ENCODE data around the gene NR1D1. TPM values are rescaled to one million over a fixed set of nuclear protein-coding genes. Genes with fewer than 3 reads are reported as not detected.

Gene NR1D1
- total RNA-seq, 2 experiments from 2014 or later, result 5.0 to 5.8 TPM

DNA sequence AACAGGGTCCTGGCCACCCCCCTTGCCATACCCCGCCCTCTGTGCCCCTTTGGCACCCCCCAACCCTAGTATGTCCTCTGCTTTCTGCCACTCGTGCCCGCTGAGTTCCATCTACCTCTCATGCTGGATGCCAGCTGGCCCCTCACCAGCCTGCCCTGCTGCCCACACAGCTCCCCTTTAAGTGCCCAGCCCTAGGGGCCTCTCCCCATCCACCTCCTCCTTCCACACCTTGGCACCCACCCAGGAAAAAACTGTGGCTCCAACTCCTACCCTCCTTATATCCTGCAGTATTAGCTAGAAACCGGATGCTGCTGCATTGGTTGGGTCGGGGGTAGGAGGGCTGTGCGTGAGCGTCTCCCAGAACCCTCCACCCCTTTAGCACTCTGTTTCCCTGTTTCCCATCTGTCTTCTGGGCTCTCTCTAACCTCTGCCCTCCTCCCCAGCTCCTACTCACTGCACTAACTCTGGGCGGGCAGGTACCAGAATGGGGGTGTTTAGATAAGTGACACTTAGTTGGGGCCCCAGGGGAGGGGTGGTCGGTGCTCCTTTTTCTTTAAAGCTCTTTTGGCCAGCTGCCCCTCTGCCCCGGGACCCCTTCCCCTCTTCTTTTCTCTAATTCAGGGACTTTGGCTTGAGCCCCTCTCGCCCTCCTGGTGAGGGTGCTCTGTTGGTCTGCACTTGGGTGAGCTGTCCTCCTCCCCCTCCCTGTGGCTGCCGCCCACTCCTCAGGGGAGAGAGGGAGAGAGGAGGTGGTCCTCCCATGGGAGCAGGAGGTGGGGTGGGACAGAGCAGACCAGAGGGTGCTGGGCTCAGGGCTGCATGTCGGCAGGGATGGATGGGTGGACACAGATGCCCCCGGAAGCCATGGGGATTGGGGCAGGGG lies 9.9 kb downstream of the NR1D1 start:
- Mint-ChIP-seq H3K4me3 (no peak overlapping the region), H3K27ac (no peak overlapping the region), H3K4me1 (peaks cover 14% of the 10 kb centered on the region), H3K36me3 (peaks cover 5% of the 10 kb centered on the region), H3K27me3 (no peaks in the 10 kb centered on the region), H3K9me3 (no peaks in the 10 kb centered on the region)
- POLR2A ChIA-PET, result no interaction called here
- ATAC-seq (ENCODE audit: low read depth) (no peak), DNase-seq (no peak)

- no peak for ATAC-seq (ENCODE audit: low read depth)
- Mint-ChIP-seq H3K4me1 (peaks cover 6% of the 10 kb centered on the region), H3K9me3 (no peaks in the 10 kb centered on the region), H3K27ac (peak overlapping the region; percentile 60), H3K36me3 (peaks cover 5% of the 10 kb centered on the region), H3K27me3 (no peaks in the 10 kb centered on the region), H3K4me3 (no peak overlapping the region)
- no peak for DNase-seq
- POLR2A ChIA-PET, result no interaction called here
Measured at GRCh38 chr17:40089077-40089895, 11.1 kb downstream of the NR1D1 start.

DNA sequence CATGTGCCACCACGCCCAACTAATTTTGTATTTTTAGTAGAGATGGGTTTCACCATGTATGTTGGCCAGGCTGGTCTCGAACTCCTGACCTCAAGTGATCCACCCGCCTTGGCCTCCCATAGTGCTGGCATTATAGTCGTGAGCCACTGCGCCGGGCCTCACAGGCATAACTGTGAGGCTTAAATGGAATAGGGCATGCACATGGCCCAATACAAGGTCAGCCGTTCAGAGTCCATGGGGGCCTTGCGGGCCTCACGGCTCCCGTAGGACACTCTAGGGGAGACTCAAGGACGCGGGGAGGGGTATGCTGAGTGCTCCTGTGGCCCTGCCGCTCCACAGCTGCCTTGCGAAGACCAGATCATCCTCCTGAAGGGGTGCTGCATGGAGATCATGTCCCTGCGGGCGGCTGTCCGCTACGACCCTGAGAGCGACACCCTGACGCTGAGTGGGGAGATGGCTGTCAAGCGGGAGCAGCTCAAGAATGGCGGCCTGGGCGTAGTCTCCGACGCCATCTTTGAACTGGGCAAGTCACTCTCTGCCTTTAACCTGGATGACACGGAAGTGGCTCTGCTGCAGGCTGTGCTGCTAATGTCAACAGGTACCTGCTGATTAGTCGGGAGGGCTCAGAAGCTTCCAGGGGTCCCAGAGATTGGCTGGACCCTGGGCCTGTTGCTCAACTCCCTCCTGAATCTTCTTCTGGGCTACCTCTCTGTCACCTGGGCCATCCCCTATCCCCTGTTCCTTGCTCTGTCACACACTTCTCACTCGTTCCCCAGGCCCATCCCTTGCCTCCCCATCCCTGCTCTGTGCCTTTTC lies 12.3 kb downstream of the NR1D1 start:
- Mint-ChIP-seq H3K9me3 (no peaks in the 10 kb centered on the region), H3K4me1 (peaks cover 5% of the 10 kb centered on the region), H3K4me3 (no peak overlapping the region), H3K27ac (peak overlapping the region; percentile 34), H3K36me3 (peaks cover 5% of the 10 kb centered on the region), H3K27me3 (no peaks in the 10 kb centered on the region)
- DNase-seq (no peak), ATAC-seq (ENCODE audit: low read depth) (no peak)
- POLR2A ChIA-PET, result no interaction called here

DNA sequence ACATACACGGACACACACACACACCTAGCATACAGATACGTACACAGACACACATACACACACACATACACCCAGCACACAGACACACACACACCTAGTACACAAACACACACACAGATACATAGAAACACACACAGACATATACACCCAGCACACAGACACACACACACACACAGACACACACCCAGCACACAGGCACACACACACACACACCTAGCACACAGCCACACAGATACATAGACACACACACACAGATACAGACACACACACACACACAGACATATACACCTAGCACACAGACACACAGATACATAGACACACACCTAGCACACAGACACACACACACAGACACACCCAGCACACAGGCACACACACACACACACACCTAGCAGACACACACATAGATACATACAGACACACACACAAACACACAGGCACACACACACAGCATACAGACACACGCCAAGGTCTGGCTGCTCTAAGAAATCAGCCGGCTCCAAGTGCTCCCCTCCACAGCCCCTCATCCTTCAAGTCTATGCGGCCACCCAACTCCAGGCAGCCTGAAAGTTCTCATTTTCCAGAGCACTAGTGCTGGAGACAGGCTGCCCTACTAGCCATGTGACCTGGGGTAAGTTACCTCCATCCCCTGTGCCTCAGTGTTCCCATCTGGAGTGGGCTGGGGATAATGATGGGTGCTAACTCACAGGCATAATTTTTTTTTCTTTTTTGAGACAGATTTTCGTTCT lies 13.2 kb downstream of the NR1D1 start:
- Mint-ChIP-seq H3K4me3 (no peak overlapping the region), H3K9me3 (no peaks in the 10 kb centered on the region), H3K4me1 (peaks cover 5% of the 10 kb centered on the region), H3K27me3 (no peaks in the 10 kb centered on the region), H3K36me3 (peaks cover 5% of the 10 kb centered on the region), H3K27ac (peak overlapping the region; percentile 55)
- no peak for ATAC-seq (ENCODE audit: low read depth)
- DNase-seq, result no peak
- POLR2A ChIA-PET, result interaction anchor here (1.1 kb wide), 1 partner anchor 12 kb away, joined by 3 read pairs; no protein-coding TSS in a partner anchor

DNA sequence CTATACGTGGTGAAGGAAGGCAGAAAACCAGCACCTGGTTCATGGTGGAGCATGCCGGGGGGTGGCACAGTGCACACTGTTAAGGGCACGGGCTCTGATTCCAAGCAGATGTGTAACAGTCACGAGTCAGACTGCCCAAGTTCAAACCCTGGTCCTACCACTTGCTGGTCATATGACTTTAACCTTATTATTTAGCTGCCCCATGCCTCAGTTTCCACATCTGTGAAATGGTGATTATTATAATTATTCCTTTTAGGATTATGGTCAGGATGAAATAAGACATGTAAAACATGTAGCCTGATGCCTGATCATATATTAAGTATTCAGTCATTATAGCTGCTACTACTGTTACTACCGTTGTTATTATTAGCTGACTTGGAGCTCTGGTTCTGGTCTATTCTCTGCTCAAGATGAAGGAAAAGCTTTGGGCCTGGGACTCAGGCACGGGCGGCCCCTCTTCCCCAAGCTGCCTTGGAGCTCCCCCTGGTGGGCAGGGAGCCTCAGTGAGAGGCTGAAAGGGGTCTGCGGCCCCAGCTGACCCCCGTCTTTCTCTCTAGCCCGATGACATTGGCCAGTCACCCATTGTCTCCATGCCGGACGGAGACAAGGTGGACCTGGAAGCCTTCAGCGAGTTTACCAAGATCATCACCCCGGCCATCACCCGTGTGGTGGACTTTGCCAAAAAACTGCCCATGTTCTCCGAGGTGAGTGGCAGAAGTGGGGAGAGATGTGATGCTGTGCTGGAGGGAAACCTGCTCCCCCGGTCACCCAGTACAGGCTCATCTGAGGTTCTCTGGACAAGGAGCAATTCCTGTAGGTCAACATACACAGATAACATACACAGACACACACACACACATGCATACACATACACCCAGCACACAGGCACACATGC lies 14.0 kb downstream of the NR1D1 start:
- POLR2A ChIA-PET, result interaction anchor here (1.1 kb wide), 1 partner anchor 11 kb away, joined by 3 read pairs; no protein-coding TSS in a partner anchor
- Mint-ChIP-seq H3K4me3 (no peak overlapping the region), H3K4me1 (peaks cover 5% of the 10 kb centered on the region), H3K27ac (no peak overlapping the region), H3K9me3 (no peaks in the 10 kb centered on the region), H3K36me3 (peaks cover 5% of the 10 kb centered on the region), H3K27me3 (no peaks in the 10 kb centered on the region)
- DNase-seq (peak; percentile 65), ATAC-seq (ENCODE audit: low read depth) (no peak)

DNA sequence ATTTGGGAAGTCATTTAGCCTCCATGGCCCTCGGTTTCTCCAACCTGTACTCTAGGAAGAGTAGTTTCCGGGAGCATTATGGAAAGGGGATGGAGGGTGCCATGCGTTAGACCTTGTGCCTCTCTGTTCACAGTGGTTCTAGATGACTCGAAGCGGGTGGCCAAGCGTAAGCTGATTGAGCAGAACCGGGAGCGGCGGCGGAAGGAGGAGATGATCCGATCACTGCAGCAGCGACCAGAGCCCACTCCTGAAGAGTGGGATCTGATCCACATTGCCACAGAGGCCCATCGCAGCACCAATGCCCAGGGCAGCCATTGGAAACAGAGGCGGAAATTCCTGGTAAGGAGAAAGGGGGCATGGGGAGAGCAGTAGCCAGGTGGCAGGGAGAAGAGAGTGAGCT lies 15.9 kb downstream of the NR1D1 start:
- no peak overlapping the region for H3K27ac Mint-ChIP-seq
- peaks cover 5% of the 10 kb centered on the region for H3K36me3 Mint-ChIP-seq
- H3K4me3 Mint-ChIP-seq, result no peak overlapping the region
- peaks cover 5% of the 10 kb centered on the region for H3K4me1 Mint-ChIP-seq
- no peaks in the 10 kb centered on the region for H3K27me3 Mint-ChIP-seq
- no peaks in the 10 kb centered on the region for H3K9me3 Mint-ChIP-seq
- POLR2A ChIA-PET, result no interaction called here
- no peak for ATAC-seq (ENCODE audit: low read depth)
- DNase-seq, result no peak

DNA sequence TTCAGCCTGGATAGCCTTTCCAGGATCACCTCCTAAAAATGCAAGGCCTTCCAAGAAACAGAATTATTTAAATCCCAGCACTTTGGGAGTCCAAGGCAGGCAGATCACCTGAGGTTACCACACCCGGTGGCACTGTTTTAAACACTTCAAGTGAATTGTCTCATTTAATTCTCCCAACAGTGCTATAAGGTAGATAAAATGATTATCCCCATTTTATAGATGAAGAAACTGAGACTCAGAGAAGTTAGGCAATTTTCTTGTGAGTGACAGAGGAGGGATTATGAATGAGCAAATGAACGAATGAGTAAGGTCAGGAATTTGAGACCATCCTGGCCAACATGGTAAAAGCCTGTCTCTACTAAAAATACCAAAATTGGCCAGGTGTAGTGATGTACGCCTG lies 20.8 kb downstream of the NR1D1 start:
- Mint-ChIP-seq H3K4me1 (peaks cover 12% of the 10 kb centered on the region), H3K36me3 (no peaks in the 10 kb centered on the region), H3K27me3 (no peaks in the 10 kb centered on the region), H3K4me3 (no peak overlapping the region), H3K9me3 (no peaks in the 10 kb centered on the region), H3K27ac (no peak overlapping the region)
- ATAC-seq (ENCODE audit: low read depth) (no peak), DNase-seq (no peak)
- POLR2A ChIA-PET, result no interaction called here

GRCh38 chr17:40076591-40076990 lies 23.8 kb downstream of the NR1D1 start:
- H3K4me3 Mint-ChIP-seq, result no peak overlapping the region
- H3K27me3 Mint-ChIP-seq, result no peaks in the 10 kb centered on the region
- no peak for DNase-seq
- ATAC-seq (ENCODE audit: low read depth), result no peak
- H3K9me3 Mint-ChIP-seq, result no peaks in the 10 kb centered on the region
- H3K4me1 Mint-ChIP-seq, result peaks cover 13% of the 10 kb centered on the region
- H3K27ac Mint-ChIP-seq, result no peak overlapping the region
- POLR2A ChIA-PET, result interaction anchor here (0.6 kb wide), 1 partner anchor 15 kb away, joined by 3 read pairs; no protein-coding TSS in a partner anchor
- no peaks in the 10 kb centered on the region for H3K36me3 Mint-ChIP-seq

GRCh38 chr17:40075942-40076498 lies 24.4 kb downstream of the NR1D1 start:
- H3K36me3 Mint-ChIP-seq, result no peaks in the 10 kb centered on the region
- no peaks in the 10 kb centered on the region for H3K9me3 Mint-ChIP-seq
- H3K4me1 Mint-ChIP-seq, result peaks cover 13% of the 10 kb centered on the region
- no peak overlapping the region for H3K4me3 Mint-ChIP-seq
- ATAC-seq (ENCODE audit: low read depth) (no peak), DNase-seq (no peak)
- H3K27me3 Mint-ChIP-seq, result no peaks in the 10 kb centered on the region
- peak overlapping the region; percentile 73 for H3K27ac Mint-ChIP-seq
- POLR2A ChIA-PET, result interaction anchor here (1.0 to 1.2 kb wide), 2 partner anchors 10 to 22 kb away, joined by 3 to 6 read pairs; partner anchors contain the start of gene MED24

GRCh38 chr17:40075201-40075941 lies 25.0 kb downstream of the NR1D1 start:
- ATAC-seq (ENCODE audit: low read depth), result peak; percentile 65
- Mint-ChIP-seq H3K27ac (peak overlapping the region; percentile 73), H3K4me3 (no peak overlapping the region), H3K27me3 (no peaks in the 10 kb centered on the region), H3K36me3 (no peaks in the 10 kb centered on the region), H3K9me3 (no peaks in the 10 kb centered on the region), H3K4me1 (peaks cover 16% of the 10 kb centered on the region)
- DNase-seq, result peak; percentile 66
- POLR2A ChIA-PET, result interaction anchor here (1.0 to 1.2 kb wide), 2 partner anchors 11 to 21 kb away, joined by 3 to 6 read pairs; partner anchors contain the start of gene MED24

- POLR2A ChIA-PET, result no interaction called here
- Mint-ChIP-seq H3K27ac (no peak overlapping the region), H3K36me3 (no peaks in the 10 kb centered on the region), H3K4me3 (no peak overlapping the region), H3K9me3 (no peaks in the 10 kb centered on the region), H3K4me1 (peaks cover 20% of the 10 kb centered on the region), H3K27me3 (no peaks in the 10 kb centered on the region)
- DNase-seq, result no peak
- no peak for ATAC-seq (ENCODE audit: low read depth)
Measured at GRCh38 chr17:40074871-40075200, 25.6 kb downstream of the NR1D1 start.
